GM19324 (cell line): Measurements from ENCODE around the gene MVB12B.

Source experiments
- ATAC-seq: cut with Tn5 transposase; IDR thresholded peaks from one replicate; pipeline ENCODE4 v1.9.1; 2021; ENCODE audit warnings: mild to moderate bottlenecking, moderate library complexity; ENCODE audit not compliant: unreplicated experiment, low FRiP score

Gene MVB12B

DNA sequence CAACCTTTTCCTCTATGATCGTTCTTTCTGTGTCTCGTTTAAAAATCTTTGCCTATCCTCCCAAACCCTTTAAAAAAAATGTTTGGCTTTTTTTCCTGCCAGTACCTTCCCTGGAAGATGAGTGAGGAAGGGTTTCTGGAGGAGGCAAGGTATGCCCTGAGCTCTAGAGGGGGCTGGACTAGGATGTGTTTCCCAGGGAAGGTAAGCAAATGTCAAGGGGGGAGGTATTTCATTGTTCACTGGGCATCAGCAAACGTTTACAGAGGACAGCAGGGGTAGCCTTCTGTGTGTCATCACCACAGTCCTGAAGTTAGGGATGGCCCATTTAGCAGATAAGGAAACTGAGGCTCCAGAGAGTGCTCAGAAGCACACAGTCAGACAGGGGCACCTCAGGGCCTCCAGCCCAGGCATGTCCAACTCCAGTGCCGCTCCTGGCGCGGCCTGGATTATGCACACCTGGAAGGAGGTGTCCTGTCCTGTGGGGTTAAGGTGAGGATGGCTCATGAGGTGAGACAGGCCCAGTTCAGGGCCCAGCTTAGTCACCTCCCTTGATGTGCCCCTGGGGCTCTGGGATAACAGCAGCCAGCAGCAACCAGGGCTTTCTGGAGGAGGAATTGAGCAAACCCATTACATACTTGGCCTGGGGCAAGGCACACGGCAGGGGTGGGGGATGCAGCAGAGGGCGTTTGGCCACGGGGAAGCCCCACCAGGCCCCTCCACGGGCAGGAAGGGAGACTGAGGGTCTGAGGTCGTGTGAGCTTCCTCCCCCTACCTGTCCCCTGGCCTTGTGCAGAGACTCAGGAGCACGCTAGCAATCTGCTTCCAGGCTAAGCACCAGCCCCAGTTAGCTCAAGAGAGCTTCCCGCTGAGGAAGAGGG is 186.8 kb downstream of the MVB12B start:
- no peak for ATAC-seq

DNA sequence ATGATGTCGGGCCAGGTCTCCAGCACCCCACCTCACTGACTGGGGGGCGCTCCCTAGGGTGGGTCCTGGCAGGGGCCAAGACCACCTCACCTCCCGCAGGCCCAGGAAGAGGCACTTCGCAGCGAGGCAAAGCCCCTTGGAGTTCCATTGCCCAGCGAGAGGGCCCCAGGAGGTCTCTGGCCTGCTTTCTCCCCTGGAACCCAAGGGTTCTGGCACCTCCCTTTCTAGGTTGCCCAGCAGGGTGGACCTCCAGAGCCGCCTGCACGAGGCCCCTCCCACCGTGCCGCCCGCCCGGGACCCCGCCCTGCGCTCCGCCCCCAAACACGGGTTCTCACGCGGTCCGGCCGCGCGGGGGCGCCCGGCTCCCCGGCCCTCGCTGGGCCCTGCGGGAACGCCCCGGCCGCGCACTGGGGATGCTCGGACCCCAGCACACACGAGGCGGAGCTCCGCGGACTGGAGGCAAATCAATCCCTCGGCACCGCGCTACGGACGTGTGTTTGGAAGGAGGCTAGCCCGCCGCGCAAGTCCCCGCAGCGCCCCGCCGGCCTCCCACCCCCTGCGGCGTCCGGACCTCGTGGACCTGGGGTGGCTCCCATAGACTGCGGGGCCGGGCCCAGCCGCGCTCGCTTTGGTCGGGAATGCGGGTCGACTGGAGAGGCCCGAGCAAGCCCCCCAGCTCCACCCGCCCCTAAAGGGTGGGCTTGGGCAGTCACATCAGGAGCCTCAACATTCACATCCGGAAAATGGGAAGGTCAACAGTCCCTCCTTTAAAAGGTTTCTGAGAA is 187.6 kb downstream of the MVB12B start:
- ATAC-seq: no peak

DNA sequence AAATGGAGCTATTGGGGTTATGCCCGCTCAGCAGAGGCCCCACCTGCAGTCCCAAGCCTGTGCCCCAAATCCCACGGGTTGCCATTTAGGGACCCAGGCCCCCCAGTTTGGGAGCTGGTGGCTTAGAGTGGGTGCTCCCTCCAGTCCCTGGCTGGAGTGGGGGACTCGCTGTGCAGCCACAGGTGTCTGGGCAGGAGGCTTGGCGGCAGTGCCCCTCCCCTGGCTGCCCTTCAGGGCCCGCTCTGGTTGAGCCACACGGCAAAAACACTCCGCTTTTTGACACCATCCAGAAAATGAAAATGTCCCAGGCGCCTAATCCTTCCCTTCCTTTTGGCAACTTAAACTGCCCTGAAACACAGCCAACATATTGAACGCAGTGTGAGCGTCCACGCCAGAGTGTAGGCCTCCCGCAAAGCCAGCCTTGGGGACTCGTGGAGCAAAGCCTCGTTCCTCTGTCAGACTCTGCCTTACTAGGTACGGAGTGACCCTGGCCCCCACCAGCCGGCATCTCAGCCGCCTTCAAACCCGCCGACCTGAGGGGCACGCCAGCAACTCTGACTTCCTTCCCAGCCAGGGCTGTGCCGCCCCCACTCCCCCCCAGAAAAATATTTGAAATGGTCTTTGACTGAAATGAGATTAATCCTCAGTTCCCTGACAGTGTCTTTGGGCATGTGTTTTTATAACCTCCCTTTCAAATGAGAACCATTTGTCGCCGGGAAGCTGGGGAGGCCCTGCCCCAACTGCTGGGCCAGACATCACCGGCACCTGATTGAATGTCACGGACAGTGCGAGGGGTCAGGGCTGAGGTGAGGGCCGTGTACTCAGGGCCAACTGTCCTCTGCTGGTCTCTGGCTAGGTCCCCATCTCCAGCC is 188.6 kb downstream of the MVB12B start:
- ATAC-seq: no peak

DNA sequence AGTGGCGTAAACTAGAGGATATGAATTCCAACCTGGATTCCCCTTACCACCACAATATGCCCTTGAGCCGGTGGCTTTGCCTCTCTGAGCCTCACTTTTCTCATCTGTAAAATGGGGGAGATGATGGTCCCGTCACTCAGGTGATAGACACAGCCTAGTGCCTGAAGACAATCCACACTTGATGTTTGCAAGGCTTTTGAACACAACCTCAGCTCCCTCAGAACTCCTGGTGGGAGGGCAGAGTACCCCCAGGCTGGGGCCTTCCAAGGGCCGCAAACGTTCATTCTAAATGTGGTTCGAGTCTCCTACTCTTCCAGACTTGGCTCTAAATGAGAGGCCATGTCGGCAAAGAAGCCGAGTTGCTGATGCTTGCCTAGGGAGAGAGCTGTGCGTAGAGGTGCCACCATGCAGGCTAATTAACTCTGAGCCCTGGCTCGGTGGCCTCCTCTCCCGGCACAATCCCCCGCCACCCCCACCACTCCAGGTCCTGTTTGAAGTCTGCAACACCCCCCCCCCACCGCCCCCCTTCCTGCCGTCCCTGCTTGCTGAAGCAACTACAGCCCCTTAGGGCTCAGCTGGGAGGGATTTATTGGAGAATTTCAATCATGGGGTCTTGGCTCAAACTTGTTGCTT is 189.4 kb downstream of the MVB12B start:
- no peak for ATAC-seq

DNA sequence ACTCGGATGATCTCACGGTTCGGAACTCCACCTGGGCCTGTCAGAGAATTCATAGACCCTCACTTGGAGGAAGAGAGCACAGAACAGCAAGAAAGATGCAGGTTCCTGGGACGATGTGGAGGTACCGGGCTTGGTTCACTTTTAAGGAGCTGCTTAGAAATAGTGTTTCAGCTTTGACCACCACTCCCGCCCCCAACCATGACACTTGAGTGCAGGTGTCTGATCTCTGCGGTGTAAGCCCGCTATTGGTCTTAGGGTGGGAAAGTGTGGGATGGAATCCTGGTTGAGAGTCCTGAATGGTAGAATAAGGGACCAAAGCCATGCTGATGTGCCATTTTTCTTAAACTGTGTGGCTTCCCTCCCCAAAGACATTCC is 189.9 kb downstream of the MVB12B start:
- no peak for ATAC-seq

DNA sequence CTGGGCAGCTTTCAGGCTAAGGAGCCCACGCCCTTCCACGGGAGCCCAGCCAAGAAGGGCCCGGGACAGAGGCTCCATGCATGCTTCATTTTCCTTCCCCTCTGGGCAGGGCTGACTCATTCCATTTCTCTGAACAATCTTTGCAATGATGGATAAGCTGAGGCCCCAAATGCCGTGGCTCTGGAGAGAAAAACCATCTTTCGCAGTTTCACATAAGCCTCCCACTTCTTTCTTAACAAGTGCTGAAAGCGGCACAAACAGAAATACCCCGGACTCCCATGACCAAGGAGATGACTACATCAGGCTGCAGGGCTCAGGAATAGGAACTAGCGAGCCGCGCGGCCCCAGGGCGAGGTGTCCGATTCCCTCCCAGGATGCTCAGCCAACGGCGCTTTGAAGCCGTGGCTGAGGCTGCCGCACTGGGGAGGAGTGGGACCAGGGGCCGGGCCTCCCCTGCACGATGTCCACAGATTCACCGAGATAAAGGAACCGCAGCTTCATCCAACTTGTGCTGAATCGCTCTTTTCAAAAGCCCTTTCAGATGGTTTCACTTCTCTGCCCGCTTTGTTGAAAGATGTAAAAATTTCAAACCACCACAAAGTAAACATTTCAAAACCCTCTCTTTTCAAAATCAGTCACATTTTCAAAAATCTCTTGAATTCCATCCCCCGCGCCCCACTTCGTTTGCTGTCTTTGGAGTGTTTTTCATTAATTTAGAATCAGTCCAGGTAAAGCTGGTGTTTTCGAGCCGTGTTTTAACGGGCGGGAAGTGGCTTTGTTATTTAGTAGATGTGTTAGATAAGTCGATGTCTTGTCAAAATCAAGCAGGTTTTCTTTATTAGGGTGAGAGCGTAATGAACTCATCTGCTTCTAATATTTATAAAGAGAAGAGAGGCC is 190.6 kb downstream of the MVB12B start:
- ATAC-seq: no peak

DNA sequence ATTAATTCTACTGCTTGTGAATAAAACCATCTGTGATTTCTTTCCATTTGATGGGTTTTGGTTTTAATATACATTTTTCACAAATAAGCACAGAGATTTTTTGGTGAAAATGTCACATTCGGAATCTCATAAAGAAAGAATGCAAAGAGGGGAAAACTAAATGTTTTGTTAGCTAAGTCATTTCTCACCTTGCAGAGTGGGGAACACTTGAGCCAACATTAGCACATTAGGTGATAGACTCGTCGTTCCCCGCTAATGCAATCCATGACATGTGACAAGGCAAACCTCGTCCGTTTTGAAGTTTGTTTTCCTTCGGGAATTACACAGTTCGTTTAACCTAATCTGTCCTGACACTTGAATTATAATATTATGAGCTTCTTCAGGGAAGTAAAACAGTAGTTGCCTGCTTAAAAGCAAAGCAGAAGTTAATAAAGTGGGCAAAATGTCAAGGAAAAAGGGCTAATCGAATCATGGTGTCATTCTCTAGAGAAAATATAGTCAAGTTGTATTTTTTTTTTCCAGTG is 191.3 kb downstream of the MVB12B start:
- no peak for ATAC-seq

DNA sequence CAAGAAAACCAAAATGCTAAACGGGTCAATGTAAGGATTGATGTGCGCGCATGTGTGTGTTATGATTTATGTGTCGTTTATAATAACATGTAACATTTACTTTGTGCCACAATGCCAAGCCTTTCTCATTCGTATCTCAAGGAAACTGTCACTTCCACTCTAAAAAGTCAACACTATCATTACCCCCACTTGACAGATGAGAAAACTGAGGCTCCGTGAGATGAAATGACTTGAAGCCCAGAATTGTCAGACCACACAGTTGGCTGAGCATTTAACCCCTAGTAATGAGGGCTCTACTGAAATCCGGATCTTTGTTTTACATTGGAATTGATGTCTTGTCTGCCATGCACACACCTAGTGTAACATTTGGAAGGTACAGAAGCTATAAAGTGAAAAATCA is 192.1 kb downstream of the MVB12B start:
- ATAC-seq: no peak

DNA sequence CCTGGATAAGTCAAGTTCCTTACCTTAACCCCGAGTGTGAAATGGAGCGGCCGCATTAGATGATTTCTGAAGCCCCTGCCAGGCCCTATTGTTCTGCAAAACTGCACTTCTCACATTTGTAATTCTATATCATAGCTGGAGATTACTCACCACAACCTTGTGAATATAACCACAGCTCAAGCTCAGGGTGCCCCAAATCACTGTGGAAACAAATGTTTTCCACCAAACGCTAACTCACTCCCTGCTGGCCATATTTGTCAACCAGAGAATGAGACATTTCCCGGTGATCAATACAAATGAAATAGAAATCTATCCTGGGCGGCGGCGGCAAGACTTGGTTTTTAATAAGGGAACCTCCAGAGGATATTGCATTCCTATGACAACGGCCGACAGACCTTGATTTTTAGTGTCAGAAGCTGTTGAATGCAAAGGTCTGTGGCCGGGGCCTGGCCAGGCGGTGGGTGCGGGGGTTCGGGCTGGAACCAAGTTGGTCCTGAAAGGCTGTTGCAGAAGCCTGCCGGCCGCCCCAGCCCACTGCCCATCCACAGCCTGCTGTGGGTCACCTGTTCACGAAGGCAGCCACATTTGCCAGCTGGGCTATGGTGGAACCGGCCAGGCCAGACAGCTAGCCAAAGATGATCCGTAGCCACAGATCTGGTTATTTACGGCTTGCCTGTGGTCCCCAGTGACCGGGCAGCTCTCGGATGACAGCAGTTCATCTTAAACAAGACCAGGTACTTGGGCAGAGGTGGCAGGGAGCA is 193.2 kb downstream of the MVB12B start:
- no peak for ATAC-seq

DNA sequence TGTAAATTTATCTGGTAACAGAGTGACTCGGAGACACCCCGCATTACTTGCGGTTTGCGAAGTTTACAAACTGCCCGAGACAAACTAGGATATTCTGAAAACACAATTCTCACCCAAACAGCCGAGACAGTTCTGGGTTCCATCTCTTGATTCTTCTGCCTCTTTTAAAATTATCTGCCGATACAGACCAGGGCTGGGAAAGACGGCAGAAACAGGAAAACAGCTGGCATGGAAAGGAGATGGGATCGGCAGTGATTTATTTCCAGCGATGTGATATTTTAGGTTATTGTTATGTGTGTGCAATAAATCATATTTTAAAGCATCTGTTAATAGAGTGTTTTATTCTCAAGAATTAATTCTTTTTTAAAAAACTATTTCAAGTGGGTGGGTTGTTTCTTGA is 193.8 kb downstream of the MVB12B start:
- ATAC-seq: no peak

DNA sequence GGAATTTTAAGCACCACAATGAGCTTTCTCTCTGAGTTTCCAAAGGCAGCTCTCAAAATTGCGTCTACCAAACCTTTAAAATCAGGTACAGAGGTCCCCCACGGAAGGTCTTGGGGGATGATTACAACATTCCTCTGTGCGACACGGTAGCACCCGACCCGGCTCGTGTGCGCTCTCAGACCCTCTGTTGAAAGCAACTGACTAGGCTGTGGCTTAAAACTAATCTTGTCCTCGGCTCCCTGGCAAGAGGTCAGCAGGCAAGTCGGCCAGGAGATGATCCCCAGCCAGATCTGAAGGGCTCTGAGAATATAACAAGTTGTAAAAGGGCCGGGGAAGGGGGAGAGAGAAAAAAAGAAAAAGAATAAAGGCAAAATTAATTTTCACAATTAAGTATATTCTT is 194.5 kb downstream of the MVB12B start:
- no peak for ATAC-seq

DNA sequence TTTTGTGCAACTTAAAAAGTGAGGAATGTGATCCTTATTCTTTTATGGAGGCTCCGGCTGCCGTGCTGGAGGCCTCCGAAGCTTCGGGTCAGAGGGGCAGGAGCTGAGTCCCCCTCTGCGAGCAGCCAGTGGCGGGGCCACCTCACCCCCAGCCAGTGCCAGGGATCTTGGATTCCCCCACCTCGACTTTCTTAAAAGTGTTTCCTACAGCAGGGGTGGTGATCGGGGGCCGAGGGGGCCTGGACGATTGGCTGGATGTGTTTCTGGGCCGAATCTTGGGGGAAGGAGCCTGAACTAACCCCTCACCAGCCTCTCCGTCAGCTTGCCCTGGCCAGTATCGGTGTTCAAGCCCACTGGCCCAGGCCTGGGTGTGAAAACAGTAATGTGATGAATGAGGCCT is 194.9 kb downstream of the MVB12B start:
- no peak for ATAC-seq

DNA sequence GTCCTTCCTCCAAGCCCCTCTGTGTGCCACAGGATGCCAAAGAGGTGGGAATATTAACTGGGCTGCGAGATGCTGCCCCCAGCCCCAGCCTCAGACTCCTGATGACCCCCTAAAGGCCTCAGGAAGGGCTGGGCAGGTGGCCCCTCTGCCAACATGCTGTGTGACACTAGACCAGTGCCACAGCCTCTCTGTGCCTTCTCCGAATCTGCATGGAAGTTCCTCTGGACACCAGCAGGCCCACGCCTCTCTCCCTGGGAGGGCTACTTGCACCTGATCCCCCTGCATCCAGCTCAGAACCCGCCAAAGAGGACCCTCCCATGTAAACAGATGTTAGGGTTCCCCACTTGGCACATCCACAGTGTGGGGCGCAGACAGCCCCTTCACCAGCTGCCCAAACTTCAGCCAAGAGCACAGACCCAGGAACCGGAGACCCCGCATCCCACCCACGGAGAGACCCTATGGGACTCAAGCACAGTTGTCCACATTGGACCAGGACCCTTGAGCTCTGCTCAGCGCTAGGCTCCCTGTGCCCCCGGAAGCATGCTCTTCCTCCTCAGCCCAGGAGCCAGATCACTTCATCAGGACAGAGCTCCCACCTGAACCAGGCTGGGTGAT is 195.5 kb downstream of the MVB12B start:
- ATAC-seq: no peak

DNA sequence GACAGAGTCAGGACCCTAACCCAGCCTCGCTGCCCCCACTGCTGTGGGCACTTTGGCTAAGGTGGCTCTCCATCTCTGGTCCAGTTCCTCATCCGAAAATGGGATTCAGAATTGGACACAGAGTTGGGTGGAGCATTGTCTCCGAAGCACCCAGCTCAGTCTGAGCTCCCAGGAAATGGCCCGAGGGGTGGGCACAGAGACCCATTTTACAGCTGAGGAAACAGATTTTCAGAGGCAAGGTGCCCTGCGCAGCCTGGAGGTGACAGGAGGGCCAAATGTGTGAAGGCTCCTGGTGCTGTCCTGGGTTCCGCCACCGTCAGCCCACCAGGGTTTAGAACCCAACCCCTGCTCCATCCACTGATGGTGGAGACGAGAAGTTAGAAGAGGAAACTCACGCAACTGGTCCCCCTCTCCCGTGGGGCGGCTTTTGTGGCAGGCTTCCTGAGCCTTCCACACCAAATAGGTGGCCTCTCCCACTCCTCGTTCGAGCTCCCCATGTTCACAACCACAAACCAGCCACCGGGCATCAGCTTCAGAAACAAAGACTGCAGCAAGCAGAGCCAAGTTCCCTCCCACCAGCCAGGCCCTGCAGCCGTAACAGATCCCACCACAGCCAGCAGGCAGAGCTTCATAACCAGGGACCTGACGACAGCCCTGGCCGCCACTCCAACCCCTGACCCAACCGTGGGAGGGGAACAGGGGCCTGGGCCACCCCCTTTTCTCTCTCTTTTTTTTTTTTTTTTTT is 196.2 kb downstream of the MVB12B start:
- ATAC-seq: no peak

DNA sequence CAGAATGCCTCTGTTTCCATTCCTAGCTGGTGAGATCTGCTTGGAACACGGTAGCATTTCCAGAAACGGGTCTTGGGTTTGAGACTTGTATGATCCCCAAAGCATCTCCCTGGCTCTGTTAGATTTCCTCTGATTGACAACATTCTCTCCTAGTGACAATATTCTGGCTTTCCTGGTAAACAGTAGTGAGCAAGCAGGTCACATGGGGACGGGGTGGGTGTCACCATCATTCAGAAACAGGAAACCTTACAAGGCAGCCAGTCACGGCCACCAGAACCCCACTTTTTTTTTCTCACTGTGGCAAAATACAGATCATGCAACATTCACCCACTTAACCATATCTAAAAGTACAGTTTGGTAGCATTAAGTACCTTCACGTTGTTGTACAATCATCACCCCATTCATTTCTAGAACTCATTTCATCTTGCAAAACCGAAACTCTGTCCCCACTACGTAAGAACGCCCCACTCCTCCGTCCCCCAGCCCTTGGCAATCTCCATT is 197.0 kb downstream of the MVB12B start:
- no peak for ATAC-seq

DNA sequence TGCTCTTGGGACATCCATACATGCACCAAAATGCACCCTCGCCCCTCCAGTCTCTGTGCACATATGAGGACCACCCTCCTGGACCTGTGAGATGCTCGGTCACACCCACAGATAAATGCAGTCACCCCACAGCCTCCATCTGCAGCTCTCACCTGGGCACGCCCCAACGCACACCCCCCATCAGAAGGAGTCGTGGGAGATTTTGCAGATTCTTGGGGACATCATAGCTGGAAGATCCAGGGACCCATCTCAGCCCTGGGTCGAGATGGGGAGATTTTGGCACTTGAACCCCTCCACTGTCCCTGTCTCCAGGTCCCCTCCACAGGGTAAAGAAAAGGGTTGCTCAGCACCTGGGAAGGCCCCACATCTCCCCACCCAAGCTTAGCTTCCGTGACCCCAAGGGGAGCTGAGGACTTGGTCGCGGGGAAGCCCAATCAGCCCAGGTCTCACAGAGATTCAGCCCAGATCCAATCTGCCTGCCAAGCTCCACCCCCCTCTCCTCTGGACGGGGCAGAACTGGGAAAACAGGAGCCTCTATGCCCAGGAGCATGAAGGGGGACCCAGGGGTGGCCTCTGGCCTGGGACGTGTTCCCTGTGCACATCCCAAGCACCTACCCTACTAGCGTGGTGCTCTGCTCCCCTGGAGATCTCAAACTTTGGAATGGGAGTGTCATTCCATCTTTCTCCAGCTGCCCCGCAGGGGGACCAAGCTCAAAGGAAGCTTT is 197.9 kb downstream of the MVB12B start:
- ATAC-seq: no peak
